ENCODE results near the gene ARHGEF3.
"Not testable (repeated sequence)": the region's sequence is repeated elsewhere in the genome, so short reads cannot be mapped to it uniquely, and the experiment has no call there.

Gene ARHGEF3

DNA sequence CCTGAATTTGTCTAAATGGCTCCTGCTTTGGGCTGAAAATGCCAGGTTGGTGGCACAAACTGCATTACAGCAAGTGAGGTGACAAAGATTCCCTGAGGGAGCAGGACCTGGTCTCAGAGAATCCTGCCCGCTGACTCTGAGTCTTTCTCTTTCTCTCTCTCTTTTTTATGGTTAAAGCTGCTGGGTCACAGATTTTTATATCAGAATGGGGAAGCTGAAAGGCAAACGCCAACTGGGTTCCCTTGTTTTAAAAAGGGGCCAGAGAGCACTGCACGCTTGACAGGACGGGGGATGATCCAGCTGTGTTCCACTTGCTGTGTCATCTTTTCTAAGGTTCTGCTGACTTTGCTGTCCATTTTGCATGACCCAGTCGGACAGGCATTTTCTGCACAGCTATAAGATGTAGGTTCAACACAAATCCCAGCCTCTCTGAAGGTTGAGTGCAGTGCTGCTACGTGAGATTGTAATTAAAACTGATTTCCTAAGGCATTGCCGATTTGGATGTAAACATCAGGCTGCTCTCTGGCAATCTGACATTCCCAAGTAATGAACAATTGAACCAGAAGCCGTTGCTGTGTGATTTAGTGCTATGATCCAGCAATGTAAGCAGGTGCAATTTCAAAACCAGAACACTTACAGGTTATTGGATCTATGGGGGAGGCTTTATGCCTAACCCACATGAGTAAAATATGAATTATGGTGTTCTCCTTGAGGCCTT is 25.8 kb downstream of the ARHGEF3 start:
- in situ Hi-C loops (cut with HindIII; ENCODE audit: low sequenced_read_pairs): loop anchor here (5.0 kb wide), 1 partner anchor 94 kb away; the partner anchor contains the start of gene TASOR

DNA sequence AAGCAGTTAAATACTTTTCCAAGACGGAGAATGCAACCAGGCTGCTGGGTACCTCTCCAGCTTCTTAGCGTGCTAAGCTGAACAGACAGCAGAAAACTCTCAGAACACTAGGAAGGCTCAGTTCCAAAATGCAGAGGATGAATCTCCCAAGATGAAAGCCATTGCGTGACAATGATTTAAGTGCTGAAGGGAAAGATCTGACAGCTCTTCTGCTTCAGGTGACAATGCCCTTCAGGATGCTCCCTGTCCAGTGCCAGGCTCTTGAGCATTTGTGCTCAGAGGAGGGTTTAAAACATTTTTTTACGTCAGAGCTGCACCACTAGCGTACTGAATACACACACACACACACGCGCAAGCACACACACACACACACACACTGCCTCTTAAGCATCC is 26.3 kb downstream of the ARHGEF3 start:
- in situ Hi-C loops (cut with HindIII; ENCODE audit: low sequenced_read_pairs): loop anchor here (5.0 kb wide), 1 partner anchor 93 kb away; the partner anchor contains the start of gene TASOR

DNA sequence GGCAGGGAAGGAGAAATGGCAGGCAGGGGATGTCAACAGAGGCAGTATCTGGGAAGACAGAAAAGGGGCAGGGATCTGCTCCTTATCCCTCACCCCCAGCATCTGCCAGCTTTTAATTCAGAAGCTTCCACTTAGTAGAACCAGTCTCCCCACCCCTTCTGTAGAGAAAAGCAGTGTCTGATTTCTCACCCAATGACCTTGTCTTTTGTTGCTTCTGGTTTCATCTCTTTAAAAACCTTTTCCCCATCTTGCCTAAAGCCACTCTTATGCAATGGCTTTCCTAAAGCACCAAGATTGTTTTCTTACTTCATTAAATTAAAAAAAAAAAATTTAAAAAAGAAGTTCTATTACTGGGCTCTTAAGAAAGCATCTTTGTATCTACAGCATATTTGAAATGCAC is 27.8 kb downstream of the ARHGEF3 start:
- in situ Hi-C loops (cut with HindIII; ENCODE audit: low sequenced_read_pairs): no loop called here

DNA sequence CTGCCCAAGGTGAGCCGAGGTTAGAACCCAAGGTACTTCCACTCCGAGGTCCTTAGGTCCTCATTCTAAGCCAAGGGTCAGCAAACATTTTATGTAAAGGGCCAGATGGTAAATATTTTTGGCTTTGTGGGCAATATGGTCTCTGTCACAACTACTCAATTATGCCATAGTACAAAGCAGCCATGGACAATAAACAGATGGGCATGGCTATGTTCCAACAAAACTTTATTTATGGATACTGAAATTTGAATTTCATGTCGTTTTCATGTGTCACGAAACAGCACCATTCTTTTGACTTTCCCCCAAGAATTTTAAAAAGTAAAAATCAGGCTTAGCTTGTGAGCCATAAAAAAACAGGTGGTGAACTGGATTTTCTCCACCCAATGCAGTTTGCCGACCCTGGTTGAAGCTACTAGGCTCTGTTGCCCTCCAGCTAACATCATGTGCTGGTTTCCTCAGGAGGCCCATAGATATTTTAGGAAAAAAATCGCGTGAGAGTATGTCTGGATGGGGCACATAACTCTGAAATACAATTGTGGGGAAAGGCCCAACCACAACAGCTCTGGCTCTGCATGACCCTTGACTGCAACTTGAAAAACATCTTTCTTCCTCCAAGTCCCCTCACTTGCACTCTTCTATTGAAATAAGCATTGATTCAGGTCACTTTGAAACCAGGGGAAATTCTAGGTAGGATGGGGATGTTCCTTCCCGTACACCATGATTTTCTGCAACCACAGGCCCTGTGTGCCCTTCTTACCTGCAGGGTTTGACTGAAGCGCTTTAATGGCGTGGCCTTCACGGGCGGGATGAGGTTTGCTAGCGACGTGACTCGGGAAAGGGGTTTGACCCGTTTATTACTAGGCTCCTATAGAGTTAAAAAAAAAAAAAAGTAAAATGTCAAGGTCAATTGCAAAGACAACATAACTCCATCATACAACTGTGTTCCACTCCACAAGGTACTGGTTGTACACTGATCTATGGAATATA is 28.5 kb downstream of the ARHGEF3 start:
- in situ Hi-C loops (cut with HindIII; ENCODE audit: low sequenced_read_pairs): no loop called here

DNA sequence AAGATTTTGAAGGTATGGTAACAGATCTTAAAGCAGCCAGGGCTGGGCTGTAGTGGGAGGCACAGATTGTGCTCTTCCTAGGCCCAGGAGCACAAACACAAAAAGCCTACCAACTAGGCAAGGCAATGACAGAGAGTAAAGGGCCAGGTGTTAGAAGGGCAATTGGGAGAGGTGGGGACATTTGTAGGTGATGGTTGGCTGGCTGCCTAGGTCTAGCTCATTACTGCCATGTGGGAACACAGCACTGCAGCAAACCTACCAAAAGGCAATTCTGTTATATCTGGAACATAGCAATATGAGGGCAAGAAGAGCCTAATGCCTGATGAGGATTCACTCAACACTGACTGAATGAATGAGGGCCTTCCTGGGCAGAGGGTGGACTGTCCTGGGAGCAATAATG is 30.4 kb downstream of the ARHGEF3 start:
- in situ Hi-C loops (cut with HindIII; ENCODE audit: low sequenced_read_pairs): no loop called here

DNA sequence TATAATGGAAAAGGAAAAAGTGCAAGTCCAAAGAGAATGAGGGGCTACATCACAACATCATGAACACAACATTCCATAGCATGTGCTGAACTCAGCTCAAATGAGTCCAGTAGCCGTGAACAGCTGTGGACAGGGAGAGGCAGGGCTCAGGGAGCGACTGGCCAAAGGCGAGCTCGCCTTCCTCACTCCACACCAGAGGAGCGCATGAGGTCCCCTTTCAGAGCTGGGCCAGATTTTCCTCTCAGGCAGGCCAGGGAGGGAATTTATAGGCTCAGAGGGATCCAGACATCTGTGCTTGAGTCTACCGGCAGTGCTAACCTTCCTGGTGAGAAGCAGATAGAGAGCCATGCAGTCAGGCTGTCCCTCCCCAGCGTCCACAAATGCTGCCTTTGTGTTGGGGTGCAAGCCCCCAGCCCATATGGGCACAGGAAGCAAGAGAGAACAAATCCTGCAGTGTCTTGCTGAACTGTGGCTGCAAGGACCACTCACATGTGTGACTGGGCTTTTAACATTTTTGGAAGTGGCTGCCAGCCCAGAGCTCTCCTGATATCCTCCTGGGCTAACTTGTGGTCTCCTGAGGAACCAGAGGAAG is 32.5 kb downstream of the ARHGEF3 start:
- in situ Hi-C loops (cut with HindIII; ENCODE audit: low sequenced_read_pairs): no loop called here

DNA sequence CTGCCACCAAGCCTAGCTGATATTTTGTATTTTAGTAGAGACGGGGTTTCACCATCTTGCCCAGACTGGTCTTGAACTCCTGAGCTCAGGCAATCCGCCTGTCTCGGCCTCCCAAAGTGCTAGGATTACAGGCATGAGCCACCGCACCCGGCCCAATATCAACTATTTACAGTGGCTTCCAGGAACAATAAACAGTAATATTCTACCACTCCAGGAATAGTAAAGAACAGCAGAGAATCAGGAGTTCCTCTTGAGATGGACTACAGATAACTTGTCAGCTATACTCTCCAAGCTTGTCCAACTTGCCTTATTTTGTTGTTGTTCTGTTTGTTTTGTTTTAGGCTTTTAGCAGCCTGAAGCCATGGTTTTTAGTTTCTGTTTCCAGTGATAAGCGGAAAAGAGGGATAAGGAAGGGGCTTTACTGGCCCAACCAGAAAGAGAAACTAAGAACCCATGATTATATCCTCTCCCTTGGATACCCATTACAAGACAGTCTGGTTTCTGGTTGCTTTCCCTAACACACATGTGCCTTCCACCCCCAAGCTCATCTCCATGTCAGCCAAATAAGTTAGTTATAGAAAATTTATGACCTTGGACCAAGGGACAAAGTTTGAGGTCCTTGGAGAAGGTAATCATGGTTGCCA is 36.7 kb downstream of the ARHGEF3 start:
- in situ Hi-C loops (cut with HindIII; ENCODE audit: low sequenced_read_pairs): no loop called here

DNA sequence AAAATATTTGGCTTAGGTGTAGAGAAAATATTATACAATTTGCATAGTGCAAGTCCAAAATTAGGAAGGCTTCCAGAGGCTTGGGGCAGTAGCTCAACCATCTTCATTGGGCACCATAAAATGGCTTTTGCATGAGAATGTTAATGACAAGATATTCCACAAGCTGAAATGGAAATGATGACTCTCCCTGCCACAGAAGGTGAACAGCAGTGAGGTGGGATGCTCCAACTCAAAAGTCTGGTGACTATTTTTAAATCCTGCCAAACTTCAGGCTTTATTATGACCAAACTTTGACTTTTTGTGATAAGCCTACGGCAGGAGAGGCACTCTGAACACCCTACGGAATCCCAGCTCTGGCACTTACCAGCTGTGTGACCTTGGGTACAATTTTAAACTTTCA is 37.6 kb downstream of the ARHGEF3 start:
- in situ Hi-C loops (cut with HindIII; ENCODE audit: low sequenced_read_pairs): no loop called here

DNA sequence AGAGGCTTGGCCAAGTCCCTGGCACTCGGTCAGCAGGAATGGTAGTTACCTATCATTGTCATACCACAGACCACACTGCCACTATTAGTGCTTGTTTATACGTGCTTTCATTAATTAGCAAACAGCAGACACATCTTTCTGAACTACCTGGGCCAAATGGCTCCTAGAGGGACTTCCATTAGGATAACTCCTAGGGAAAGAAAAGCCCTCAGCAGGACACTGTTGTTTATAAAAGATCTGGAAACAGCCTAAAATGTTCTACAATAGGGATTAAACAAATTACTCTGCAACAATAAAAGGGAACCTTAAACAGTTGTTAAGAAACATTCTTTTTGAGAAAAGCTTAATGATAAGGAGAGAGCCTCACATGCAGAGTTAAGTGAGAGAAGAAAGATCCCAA is 38.5 kb downstream of the ARHGEF3 start:
- in situ Hi-C loops (cut with HindIII; ENCODE audit: low sequenced_read_pairs): no loop called here

DNA sequence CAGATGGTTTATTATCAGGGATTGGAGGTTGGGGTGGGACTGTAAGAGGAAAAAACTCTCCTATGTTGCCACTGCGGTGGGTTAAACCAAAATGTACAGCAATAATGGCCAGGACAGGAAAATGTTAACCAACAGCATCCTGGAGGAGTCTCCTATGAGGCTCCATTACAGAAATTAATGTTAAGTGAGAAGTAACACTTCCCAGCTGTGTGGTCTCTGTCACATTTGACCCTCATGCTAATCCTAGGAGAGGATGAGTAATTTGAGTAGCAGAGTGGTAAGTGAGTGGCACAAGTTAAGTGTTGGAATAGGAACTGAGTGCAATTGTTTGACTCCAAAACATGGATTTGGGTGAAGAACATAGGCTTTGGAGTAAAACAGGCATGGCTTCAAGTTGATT is 39.0 kb downstream of the ARHGEF3 start:
- in situ Hi-C loops (cut with HindIII; ENCODE audit: low sequenced_read_pairs): no loop called here

DNA sequence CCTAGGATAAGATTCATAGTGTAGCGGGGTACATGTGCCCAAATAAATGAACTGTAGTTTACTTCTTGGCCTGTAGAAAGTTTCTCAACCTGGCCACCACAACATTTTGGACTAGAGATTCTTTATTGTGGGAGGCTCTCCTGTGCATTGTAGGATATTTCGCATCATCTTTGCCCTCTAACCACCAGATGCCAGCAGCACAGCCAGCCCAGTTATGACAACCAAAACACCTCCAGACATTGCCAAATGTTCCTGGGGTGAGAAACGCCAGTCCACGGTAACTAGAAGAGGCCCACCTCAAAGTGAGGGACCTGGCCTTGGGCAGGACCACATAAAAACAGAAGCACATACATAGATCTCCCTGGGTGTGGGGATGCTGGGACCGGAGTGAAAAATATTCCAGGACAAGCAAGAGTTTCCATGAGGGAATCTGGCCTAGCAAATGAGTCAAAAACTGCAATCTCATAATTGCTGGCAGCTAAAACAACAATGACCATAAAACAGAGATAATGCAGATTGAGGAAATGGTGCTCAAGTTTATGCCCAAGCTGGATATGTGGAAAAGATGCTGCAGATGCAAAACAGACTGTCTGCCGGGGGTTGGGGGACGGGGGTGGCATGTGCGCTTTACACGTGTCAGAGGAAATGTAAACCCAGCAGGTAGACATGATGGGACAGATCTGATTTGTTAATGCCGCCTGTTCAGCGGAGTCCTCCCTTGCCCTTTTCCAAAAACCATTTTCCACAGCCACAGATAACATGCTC is 39.7 kb downstream of the ARHGEF3 start:
- in situ Hi-C loops (cut with HindIII; ENCODE audit: low sequenced_read_pairs): no loop called here

DNA sequence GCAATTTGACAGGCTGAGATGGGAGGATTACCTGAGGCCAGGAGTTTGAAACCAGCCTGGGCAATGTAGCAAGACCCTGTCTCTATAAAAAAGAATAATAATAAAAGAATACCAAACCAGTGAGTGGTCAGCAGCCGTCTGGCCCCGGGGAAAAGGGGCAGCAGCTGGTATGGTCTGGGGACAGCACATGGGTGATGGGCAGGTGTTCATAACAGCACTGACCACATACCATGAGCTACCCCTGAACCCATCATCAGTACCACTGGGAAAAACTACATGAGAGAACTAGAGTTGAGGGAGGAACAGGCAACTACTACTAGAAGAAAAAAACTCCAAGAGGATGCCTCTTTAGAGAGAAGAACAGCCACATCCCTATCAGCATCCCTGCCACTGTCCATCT is 40.7 kb downstream of the ARHGEF3 start:
- in situ Hi-C loops (cut with HindIII; ENCODE audit: low sequenced_read_pairs): no loop called here

DNA sequence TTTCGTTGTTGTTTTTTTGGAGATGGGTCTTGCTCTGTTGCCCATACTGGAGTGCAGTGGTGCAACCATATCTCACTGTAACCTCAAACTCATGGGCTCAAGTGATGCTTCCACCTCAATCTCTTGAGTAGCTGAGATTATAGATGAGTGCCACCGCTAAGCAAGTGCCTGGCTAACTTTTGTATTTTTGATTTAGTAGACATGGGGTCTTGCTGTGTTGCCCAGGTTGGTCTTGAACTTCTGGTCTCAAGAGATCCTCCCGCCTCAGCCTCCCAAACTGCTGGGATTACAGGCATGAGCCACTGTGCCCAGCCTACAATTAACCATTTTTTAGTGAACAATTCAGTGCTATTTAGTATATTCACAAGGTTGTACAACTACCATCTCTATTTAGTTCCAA is 42.2 kb downstream of the ARHGEF3 start:
- in situ Hi-C loops (cut with HindIII; ENCODE audit: low sequenced_read_pairs): no loop called here

DNA sequence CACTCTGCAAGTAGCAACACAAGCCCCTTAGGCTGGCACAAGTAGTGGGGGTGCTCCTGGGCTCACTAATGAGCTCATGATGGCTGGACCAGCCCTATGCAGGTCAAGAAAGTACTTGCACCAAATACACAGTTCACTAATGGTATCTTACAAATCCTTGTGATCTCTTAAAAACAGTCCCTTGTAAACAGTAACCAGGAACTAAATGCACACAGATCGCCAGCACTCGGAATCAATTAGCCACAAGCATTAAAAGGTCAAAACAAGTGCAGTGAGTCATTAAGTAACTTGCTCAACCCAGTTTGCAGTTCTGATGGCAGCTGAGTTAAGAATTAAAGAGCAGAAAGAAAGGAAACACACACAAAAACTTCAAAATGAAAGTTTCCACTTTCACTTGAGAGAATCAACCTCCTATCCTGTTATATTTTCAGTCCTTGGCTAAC is 43.2 kb downstream of the ARHGEF3 start:
- in situ Hi-C loops (cut with HindIII; ENCODE audit: low sequenced_read_pairs): no loop called here

DNA sequence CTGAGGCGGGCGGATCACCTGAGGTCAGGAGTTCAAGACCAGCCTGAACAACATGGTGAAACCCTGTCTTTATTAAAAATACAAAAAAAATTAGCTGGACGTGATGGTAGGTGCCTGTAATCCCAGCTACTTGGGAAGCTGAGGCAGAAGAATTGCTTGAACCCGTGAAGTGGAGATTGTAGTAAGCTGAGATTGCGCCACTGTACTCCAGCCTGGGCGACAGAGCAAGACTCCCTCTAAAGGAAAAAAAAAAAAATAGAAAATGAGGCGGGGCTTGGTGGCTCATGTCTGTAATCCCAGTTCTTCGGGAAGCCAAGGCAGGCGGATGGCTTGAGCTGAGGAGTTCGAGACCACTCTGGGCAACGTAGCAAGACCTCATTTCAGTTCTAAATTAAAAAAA is 43.7 kb downstream of the ARHGEF3 start:
- in situ Hi-C loops (cut with HindIII; ENCODE audit: low sequenced_read_pairs): not testable (repeated sequence)

DNA sequence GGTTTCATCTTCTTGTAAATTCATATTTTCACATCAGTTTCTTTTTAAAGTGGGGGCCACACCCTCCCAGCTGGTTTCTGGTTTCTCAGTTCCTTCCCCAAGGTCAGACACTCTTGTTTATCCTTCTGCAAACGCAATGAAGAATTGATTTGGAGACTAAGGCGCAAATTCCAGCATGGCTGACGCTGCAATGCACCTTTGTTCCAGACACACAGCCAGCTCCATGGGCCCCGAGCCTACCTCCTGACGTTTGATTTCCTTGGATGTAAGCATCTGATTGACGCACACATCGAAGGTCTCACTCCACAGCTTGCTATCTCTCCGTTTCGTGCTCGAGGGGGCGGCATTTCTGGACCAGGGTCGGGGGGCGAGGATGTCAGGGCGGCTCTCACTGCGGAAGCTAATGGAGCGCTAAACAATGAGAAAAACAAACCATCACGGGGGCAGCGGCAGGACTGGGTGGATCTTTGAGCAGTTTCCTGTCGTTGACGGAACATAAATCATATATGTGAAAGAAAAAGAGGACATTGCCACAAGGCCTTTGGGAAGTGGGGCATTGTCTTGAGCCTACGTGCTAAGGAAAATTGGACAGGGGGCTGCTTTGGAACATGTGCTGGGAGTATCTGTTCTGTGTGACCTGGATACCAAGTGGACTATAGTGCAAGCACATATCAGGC is 46.9 kb downstream of the ARHGEF3 start:
- in situ Hi-C loops (cut with HindIII; ENCODE audit: low sequenced_read_pairs): no loop called here

DNA sequence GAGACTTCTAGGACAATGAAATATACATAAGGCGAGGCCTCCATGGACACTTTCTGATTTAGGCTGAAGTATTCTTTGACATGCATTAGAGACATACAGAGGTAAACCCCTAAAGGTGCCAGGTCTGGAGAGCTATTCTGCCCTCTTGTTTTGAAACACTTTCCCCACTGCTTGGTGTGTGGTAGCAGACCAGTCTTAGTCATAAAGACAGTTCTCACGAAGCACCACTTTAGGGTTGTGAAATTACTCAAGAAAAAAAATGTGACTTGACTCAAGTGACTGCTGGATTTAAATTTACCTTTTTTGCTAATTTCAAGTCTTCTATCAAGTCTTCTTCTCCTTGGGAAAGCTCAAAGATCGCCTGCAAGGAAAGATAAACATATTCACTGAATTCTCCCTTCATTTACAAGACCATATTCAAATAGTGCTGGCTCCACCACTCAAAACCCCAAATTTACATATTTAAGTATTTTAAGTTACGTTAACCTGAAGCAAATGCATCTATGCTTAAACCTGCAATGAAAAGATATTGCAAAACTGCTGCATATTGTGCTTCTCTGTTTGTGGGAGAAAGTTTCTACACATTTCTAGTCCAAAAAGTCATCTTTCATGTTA is 48.4 kb downstream of the ARHGEF3 start:
- in situ Hi-C loops (cut with HindIII; ENCODE audit: low sequenced_read_pairs): no loop called here

DNA sequence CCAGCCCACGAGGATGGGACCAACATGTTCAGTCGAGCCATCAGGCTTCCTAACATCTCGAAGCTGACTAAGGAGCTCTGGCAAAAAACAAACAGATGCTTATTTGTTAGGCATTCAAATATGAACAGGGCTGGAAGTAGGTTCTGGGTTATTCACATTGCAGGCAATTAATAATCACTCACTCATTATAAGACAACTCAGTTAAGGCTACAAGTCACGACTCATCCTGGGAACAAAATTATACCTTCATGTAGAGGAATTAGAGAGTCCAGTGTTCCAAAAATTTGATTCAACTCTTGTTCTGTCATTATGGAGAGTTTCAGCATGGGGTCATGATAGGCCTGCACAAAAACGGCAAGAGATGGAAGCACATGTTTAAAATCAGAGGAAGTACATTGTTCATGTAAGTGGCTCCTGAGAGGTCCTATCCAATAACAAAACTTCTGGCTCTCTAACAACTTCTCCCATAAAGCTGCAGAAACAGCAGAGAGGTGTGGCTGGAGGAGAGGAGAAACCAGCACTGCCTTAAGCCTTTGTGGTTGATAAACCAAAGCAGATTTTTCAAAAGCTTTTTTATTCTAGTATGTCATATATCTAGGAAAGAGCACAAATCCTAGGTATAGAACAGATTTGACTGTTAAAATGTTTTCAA is 50.6 kb downstream of the ARHGEF3 start:
- in situ Hi-C loops (cut with HindIII; ENCODE audit: low sequenced_read_pairs): no loop called here

All from endothelial cell of hepatic sinusoid (primary cell).